ENCODE data around the gene TOMM5. TPM values are rescaled to one million over a fixed set of nuclear protein-coding genes. Genes with fewer than 3 reads are reported as not detected.

The TOMM5 gene
- total and polyA plus RNA-seq, 2 of the 4 experiments (the other 2 are of a cell fraction): 159 to 206 TPM

DNA sequence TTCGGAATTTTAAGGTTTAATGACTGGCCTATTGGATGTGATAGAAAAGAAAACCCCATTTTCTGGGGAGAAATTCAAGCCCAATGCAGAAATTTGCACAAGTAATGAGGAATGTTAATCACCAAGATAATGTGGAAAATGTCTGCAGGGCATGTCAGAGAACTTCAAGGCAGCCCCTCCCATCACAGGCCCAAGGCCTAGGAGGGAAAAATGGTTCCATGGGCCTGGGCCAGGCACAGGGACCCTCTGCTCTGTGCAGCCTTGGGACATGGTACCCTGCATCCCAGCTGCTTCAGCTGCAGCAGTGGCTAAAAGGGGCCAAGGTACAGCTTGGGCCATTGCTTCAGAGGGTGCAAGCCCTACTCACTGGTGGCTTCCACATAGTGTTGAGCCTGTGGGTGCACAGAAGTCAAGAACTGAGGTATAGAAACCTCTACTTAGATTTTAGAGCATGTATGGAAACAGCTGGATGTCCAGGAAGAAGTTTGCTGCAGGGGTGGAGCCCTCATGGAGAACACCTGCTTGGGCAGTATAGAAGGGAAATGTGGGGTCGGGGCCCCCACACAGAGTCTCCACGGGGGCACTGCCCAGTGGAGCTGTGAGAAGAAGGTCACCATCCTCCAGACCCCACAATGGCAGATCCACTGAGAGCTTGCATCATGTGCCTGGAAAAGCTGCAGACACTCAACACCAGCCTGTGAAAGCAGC, 28.4 kb downstream of the TOMM5 start:
- no peak overlapping the region for H3K4ac ChIP-seq (ENCODE audit: low read depth, low read length)
- ChIA-PET CTCF (no interaction called here), POLR2A (ENCODE audit: unreplicated experiment) (no interaction called here)
- H3K9me1 ChIP-seq (ENCODE audit: insufficient read depth, low read length): peaks cover 6% of the 10 kb centered on the region; the same call in 1 of the 2 replicates
- no peak overlapping the region for H3K56ac ChIP-seq (ENCODE audit: extremely low read depth, insufficient read depth, low read length)
- DNase-seq (no peak), ATAC-seq (ENCODE audit: low read depth) (no peak)
- WGBS, 2 experiments (ENCODE audit: extremely low coverage in 2 of 2, insufficient read length in 1 of 2): 72% methylated on average over 3 of the region's 3 CpGs; no CpG with 5 or more reads in 1 of the 2 experiments
- H3K9me3 ChIP-seq (ENCODE audit: control insufficient read depth, insufficient read depth, low read length): no peaks in the 10 kb centered on the region
- no peak overlapping the region for H2AK5ac ChIP-seq (ENCODE audit: low read depth, low read length)
- in situ Hi-C loops (cut with MboI; ENCODE audit: low sequenced_read_pairs) (no loop called here), intact Hi-C loops (cut with micrococcal nuclease) (no loop called here), dilution Hi-C loops (cut with HindIII; ENCODE audit: low sequenced_read_pairs, unreplicated experiment) (no loop called here)
- H2BK5ac ChIP-seq (ENCODE audit: low read depth, low read length, poor library complexity, severe bottlenecking): no peak overlapping the region
- no peaks in the 10 kb centered on the region for H3K27me3 ChIP-seq (ENCODE audit: control insufficient read depth, insufficient read depth, low read length)
- H3K27ac ChIP-seq (ENCODE audit: insufficient read depth, low read length): no peak overlapping the region
- no peak overlapping the region for H4K8ac ChIP-seq (ENCODE audit: low read depth in 2 of 2, low read length in 2 of 2)
- peaks cover 2% of the 10 kb centered on the region for H3K36me3 ChIP-seq (ENCODE audit: control insufficient read depth, insufficient read depth, low read length)
- H4K20me1 ChIP-seq (ENCODE audit: insufficient read depth, low read length): no peaks in the 10 kb centered on the region; the same call in 1 of the 2 replicates
- H2AFZ ChIP-seq (replicated peaks; ENCODE audit: low read length, poor library complexity): no peak overlapping the region
- H2BK20ac ChIP-seq (ENCODE audit: low read depth, low read length): no peak overlapping the region
- TF ChIP-seq RFX5 (IDR thresholded peaks at IDR 0.05; ENCODE audit: low read depth, low read length): no peak
- no peak for TF ChIP-seq MAZ (IDR thresholded peaks at IDR 0.05; ENCODE audit: borderline replicate concordance, low read depth, low read length)
- TF ChIP-seq CEBPB (IDR thresholded peaks at IDR 0.05; ENCODE audit: low read depth, low read length): no peak
- no peak for TF ChIP-seq CTCF (conservative IDR thresholded peaks at IDR 0.05; ENCODE audit: low read depth, low read length)
- TF ChIP-seq, protein P1, sequence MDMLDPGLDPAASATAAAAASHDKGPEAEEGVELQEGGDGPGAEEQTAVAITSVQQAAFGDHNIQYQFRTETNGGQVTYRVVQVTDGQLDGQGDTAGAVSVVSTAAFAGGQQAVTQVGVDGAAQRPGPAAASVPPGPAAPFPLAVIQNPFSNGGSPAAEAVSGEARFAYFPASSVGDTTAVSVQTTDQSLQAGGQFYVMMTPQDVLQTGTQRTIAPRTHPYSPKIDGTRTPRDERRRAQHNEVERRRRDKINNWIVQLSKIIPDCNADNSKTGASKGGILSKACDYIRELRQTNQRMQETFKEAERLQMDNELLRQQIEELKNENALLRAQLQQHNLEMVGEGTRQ (IDR thresholded peaks at IDR 0.05; ENCODE audit: low read depth, low read length): no peak
- TF ChIP-seq POLR2A (IDR thresholded peaks at IDR 0.05; ENCODE audit: low read depth, low read length): no peak
- no peak for TF ChIP-seq FOS (IDR thresholded peaks at IDR 0.05; ENCODE audit: low read depth, low read length)
- no peak for TF ChIP-seq CHD1 (IDR thresholded peaks at IDR 0.05; ENCODE audit: low read depth, low read length)
- TF ChIP-seq RCOR1 (IDR thresholded peaks at IDR 0.05; ENCODE audit: insufficient replicate concordance, low read length): no peak
- no peak for TF ChIP-seq BHLHE40 (IDR thresholded peaks at IDR 0.05; ENCODE audit: low read depth, low read length)
- TF ChIP-seq ELK1 (IDR thresholded peaks at IDR 0.05; ENCODE audit: borderline replicate concordance, low read depth, low read length): no peak
- no peak for TF ChIP-seq NFE2L2 (IDR thresholded peaks at IDR 0.05; ENCODE audit: low read depth, low read length)
- no peak for TF ChIP-seq MAFK (IDR thresholded peaks at IDR 0.05; ENCODE audit: low read depth, low read length)
- no peak for TF ChIP-seq RAD21 (IDR thresholded peaks at IDR 0.05; ENCODE audit: low read length)
- TF ChIP-seq MXI1 (IDR thresholded peaks at IDR 0.05; ENCODE audit: borderline replicate concordance, low read depth, low read length): no peak
- TF ChIP-seq SMC3 (IDR thresholded peaks at IDR 0.05; ENCODE audit: low read depth, low read length): no peak
- H3K4me3 ChIP-seq (ENCODE audit: insufficient read depth, low read depth, low read length): no peak overlapping the region
- no peak overlapping the region for H4K5ac ChIP-seq (ENCODE audit: low read depth, low read length)
- H3K4me2 ChIP-seq (ENCODE audit: low read depth, low read length): no peak overlapping the region
- H3K23ac ChIP-seq (ENCODE audit: low read depth, low read length): no peak overlapping the region
- H3K4me1 ChIP-seq (ENCODE audit: control insufficient read depth, insufficient read depth, low read length): no peaks in the 10 kb centered on the region
- H2BK120ac ChIP-seq (ENCODE audit: low read depth, low read length): no peak overlapping the region
- no peak overlapping the region for H4K91ac ChIP-seq (ENCODE audit: insufficient read depth, low read depth, low read length)
- H2AK9ac ChIP-seq (replicated peaks; ENCODE audit: low read depth, low read length, poor library complexity): no peak overlapping the region
- H3K9ac ChIP-seq (ENCODE audit: low read depth, low read length): no peak overlapping the region
- H3K18ac ChIP-seq (ENCODE audit: low read depth, low read length): no peak overlapping the region
- H3K14ac ChIP-seq (replicated peaks; ENCODE audit: low read depth, low read length): no peak overlapping the region
- H3K79me1 ChIP-seq (ENCODE audit: low read depth in 1 of 2, low read length in 2 of 2): peaks cover 20 to 43% of the 10 kb centered on the region in 2 experiments
- BruUV-seq (replicated peaks): no TSS peak
- H2BK15ac ChIP-seq (ENCODE audit: low read depth, low read length): no peak overlapping the region
